Endometrium (tissue), 2 donors: ENCODE results near the gene OR11H7.
"Not testable (repeated sequence)": the region's sequence is repeated elsewhere in the genome, so short reads cannot be mapped to it uniquely, and the experiment has no call there.

Experiments used
- FAIRE-seq: peaks from 2 replicates; lab custom pipeline; 2012; peaks lifted over from hg19 to GRCh38; lab: Jason Lieb, UNC
- donor health status: control.
- donor health status: control.

Gene OR11H7

GRCh38 chr14:20278414-20278813 is 49.6 kb downstream of the OR11H7 start:
- no peak for FAIRE-seq

- FAIRE-seq: not testable (repeated sequence)
Observed at GRCh38 chr14:20280265-20280664, 51.5 kb downstream of the OR11H7 start.
